GM19099 (cell line): ENCODE measurements around the gene IL36B.

Source experiments
- POLR2A ChIP-seq: IDR thresholded peaks from 3 replicates; pipeline ENCODE4 v1.6.1; 2011; ENCODE audit warnings: low read depth; ENCODE audit not compliant: insufficient read length; ENCODE audit errors: extremely low read depth

The IL36B gene

GRCh38 chr2:113061241-113061640 is 8.6 kb upstream of the IL36B start:
- TF ChIP-seq POLR2A = no peak

- TF ChIP-seq POLR2A = no peak
Observed at GRCh38 chr2:113060796-113061195, 8.1 kb upstream of the IL36B start.

GRCh38 chr2:113060396-113060795 is 7.7 kb upstream of the IL36B start:
- TF ChIP-seq POLR2A = no peak

GRCh38 chr2:113058998-113059960 is 6.6 kb upstream of the IL36B start, which contains the start of gene IL36RN:
IL36RN (plus strand) TSS chr2:113059198; CDS start chr2:113059439, 241 bp downstream.
- no peak for TF ChIP-seq POLR2A

- TF ChIP-seq POLR2A = no peak
Observed at GRCh38 chr2:113058411-113058994, 5.8 kb upstream of the IL36B start.

GRCh38 chr2:113057117-113057516 is 4.5 kb upstream of the IL36B start:
- TF ChIP-seq POLR2A = no peak

GRCh38 chr2:113056521-113056920 is 3.9 kb upstream of the IL36B start:
- TF ChIP-seq POLR2A = no peak

GRCh38 chr2:113054066-113054465 is 1.4 kb upstream of the IL36B start:
- TF ChIP-seq POLR2A = no peak

- no peak for TF ChIP-seq POLR2A
Observed at GRCh38 chr2:113053666-113054065, 999 bp upstream of the IL36B start.

- no peak for TF ChIP-seq POLR2A
Observed at GRCh38 chr2:113050921-113051895, 1.5 kb downstream of the IL36B start.

- TF ChIP-seq POLR2A = no peak
Observed at GRCh38 chr2:113046465-113046864, 6.2 kb downstream of the IL36B start.

- TF ChIP-seq POLR2A = no peak
Observed at GRCh38 chr2:113041871-113042270, 10.8 kb downstream of the IL36B start.

GRCh38 chr2:113039719-113040118 is 12.9 kb downstream of the IL36B start:
- TF ChIP-seq POLR2A = no peak

- no peak for TF ChIP-seq POLR2A
Observed at GRCh38 chr2:113039158-113039557, 13.5 kb downstream of the IL36B start.

- TF ChIP-seq POLR2A = no peak
Observed at GRCh38 chr2:113038291-113038690, 14.4 kb downstream of the IL36B start.
